ENCODE results near the gene GHR.

GRCh38 chr5:42641336-42642005, 218.2 kb downstream of the GHR start:
- no peak for TF ChIP-seq POLR2AphosphoS5 (IDR thresholded peaks at IDR 0.05; ENCODE audit: low read length)
- TF ChIP-seq EZH2 (IDR thresholded peaks at IDR 0.05; ENCODE audit: borderline replicate concordance, control insufficient read depth, low read depth, low read length) = no peak
- TF ChIP-seq RAD21 (IDR thresholded peaks at IDR 0.05; ENCODE audit: insufficient read depth, low read depth, low read length) = no peak
- TF ChIP-seq, protein P1, sequence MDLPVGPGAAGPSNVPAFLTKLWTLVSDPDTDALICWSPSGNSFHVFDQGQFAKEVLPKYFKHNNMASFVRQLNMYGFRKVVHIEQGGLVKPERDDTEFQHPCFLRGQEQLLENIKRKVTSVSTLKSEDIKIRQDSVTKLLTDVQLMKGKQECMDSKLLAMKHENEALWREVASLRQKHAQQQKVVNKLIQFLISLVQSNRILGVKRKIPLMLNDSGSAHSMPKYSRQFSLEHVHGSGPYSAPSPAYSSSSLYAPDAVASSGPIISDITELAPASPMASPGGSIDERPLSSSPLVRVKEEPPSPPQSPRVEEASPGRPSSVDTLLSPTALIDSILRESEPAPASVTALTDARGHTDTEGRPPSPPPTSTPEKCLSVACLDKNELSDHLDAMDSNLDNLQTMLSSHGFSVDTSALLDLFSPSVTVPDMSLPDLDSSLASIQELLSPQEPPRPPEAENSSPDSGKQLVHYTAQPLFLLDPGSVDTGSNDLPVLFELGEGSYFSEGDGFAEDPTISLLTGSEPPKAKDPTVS (IDR thresholded peaks at IDR 0.05; ENCODE audit: low read depth, low read length) = no peak
- no peak for TF ChIP-seq FOXM1 (IDR thresholded peaks at IDR 0.05; ENCODE audit: low read depth, low read length)

Measured in GM12878 (cell line).